GM21825 (cell line): ENCODE measurements around the gene BRF1.
"Not testable (repeated sequence)": the region's sequence is repeated elsewhere in the genome, so short reads cannot be mapped to it uniquely, and the experiment has no call there.

ENCODE experiments used
- ATAC-seq: cut with Tn5 transposase; IDR thresholded peaks from one replicate; pipeline ENCODE4 v1.9.1; 2021; ENCODE audit warnings: mild to moderate bottlenecking, moderate library complexity; ENCODE audit not compliant: unreplicated experiment

The BRF1 gene

GRCh38 chr14:105300542-105301102 is at the start of gene BRF1:
Gene BRF1, minus strand, starts transcription at chr14:105301001. Its CDS starts 372 bp downstream, at chr14:105300629.
- ATAC-seq: peak; percentile 75

- ATAC-seq: no peak
Observed at GRCh38 chr14:105349992-105350391, 49.2 kb upstream of the BRF1 start.

GRCh38 chr14:105348945-105349699 is 48.3 kb upstream of the BRF1 start:
- ATAC-seq: no peak

- ATAC-seq: no peak
Observed at GRCh38 chr14:105348169-105348944, 47.6 kb upstream of the BRF1 start.

GRCh38 chr14:105347587-105347968 is 46.8 kb upstream of the BRF1 start:
- no peak for ATAC-seq

GRCh38 chr14:105346876-105347586 is 46.2 kb upstream of the BRF1 start:
- ATAC-seq: no peak

GRCh38 chr14:105346200-105346533 is 45.4 kb upstream of the BRF1 start:
- ATAC-seq: no peak

GRCh38 chr14:105343194-105343593 is 42.4 kb upstream of the BRF1 start:
- no peak for ATAC-seq

- ATAC-seq: no peak
Observed at GRCh38 chr14:105340821-105341733, 40.3 kb upstream of the BRF1 start.

- no peak for ATAC-seq
Observed at GRCh38 chr14:105337966-105338741, 37.4 kb upstream of the BRF1 start.

- ATAC-seq: no peak
Observed at GRCh38 chr14:105337433-105337832, 36.6 kb upstream of the BRF1 start.

- no peak for ATAC-seq
Observed at GRCh38 chr14:105336477-105337287, 35.9 kb upstream of the BRF1 start.

- ATAC-seq: no peak
Observed at GRCh38 chr14:105335735-105336476, 35.1 kb upstream of the BRF1 start.

GRCh38 chr14:105335231-105335542 is 34.4 kb upstream of the BRF1 start:
- ATAC-seq: not testable (repeated sequence)

- ATAC-seq: no peak
Observed at GRCh38 chr14:105334383-105335230, 33.8 kb upstream of the BRF1 start.

GRCh38 chr14:105333613-105334364 is 33.0 kb upstream of the BRF1 start:
- no peak for ATAC-seq
